Left lung (tissue), 10 donors: Measurements from ENCODE around the gene SLC9C1. TPM values are rescaled to one million over a fixed set of nuclear protein-coding genes. Genes with fewer than 3 reads are reported as not detected.

ENCODE experiments used
- ATAC-seq: fragments of 200-7000 bp; cut with Tn5 transposase; one replicate; pipeline ENCODE4 v1.9.1; 2020; ENCODE audit warnings: moderate library complexity
- DNase-seq, 4 donors: peaks; one replicate each; pipeline ENCODE4 v3.0.0-alpha.2; 2013 to 2020
- H3K27ac ChIP-seq, 2 donors: fragments of 200-600 bp; sonication (generic) in 1 of 2; one replicate each; pipeline versions ENCODE4 v1.5.0 to v1.8.0; 2020 to 2021
- H3K27me3 ChIP-seq, 2 donors: fragments of 200-600 bp; sonication (generic) in 1 of 2; one replicate each; pipeline versions ENCODE4 v1.5.0 to v1.8.0; 2020 to 2021
- H3K36me3 ChIP-seq, 2 donors: fragments of 200-600 bp; sonication (generic) in 1 of 2; one replicate each; pipeline versions ENCODE4 v1.5.0 to v1.8.0; 2020 to 2021
- H3K4me1 ChIP-seq, 2 donors: fragments of 200-600 bp; one replicate each; pipeline ENCODE4 v1.8.0; 2021
- H3K4me3 ChIP-seq, 2 donors: fragments of 200-600 bp; sonication (generic) in 1 of 2; one replicate each; pipeline versions ENCODE4 v1.5.0 to v1.8.0; 2020 to 2021; ENCODE audit warnings: mild to moderate bottlenecking in 1 of 2
- H3K9me3 ChIP-seq, 2 donors: fragments of 200-600 bp; sonication (generic) in 1 of 2; one replicate each; pipeline versions ENCODE4 v1.5.0 to v1.8.0; 2020 to 2021
- intact Hi-C, 2 donors: fragments of 100-400 bp; cut with DNase I; formaldehyde crosslinking; loops; one replicate each; pipeline versions ENCODE4 v1.11.2 to v1.14.2; 2022
- polyA plus RNA-seq, 6 donors: library from polyadenylated mRNA; unstranded; fragments of 120-200 nt; gene quantifications; one replicate each; pipeline ENCODE4 v1.2.1, GENCODE V29; 2013; ENCODE audit not compliant: insufficient read length in 6 of 6
- total RNA-seq, 2 donors: library from RNA; stranded (reverse); fragmentation: NEBNext Ultra II Directional; extraction: Animal tissue kit (Norgen Biotek cat#: 25700); gene quantifications; one replicate each; pipeline ENCODE4 v1.2.1, GENCODE V29; 2021
- TF ChIP-seq, protein P1 (sequence below), 2 donors: fragments of 200-600 bp; sonication (generic) in 1 of 2; IDR thresholded peaks; one replicate each; pipeline versions ENCODE4 v1.5.0 to v1.8.0; 2021; ENCODE audit warnings: antibody characterized with exemption in 2 of 2
- donor health status: DM: no; HTN: yes; CAD: no.
- donor health status: DM: no; HTN: no; CAD: no.

The SLC9C1 gene
- total and polyA plus RNA-seq, 8 donors: 0.20 to 1.3 (median 0.61) TPM; not detected in 1

DNA sequence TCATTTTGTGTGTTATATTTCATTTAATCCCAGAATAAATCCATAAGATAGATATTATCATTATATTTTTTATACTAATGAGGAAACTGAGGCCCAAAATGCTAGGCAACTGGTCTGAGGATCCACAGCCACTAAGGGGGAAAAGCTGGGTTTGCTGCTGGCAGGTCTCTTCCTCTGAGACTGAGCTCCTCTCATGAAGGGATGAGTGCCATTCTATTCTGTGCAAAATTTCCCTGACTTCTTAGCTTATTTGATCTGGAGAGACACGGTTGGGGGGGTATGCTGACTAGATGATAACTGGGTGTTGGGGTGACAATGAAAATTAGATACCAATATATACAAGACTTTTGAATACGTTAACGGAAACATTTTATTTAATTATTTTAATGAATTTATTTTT is 162.9 kb downstream of the SLC9C1 start:
- Histone ChIP-seq H3K36me3 (no peaks in the 10 kb centered on the region), H3K4me3 (no peak overlapping the region), H3K9me3 (no peaks in the 10 kb centered on the region), H3K4me1 (peaks cover 0 to 7% of the 10 kb centered on the region in 2 donors), H3K27me3 (no peaks in the 10 kb centered on the region), H3K27ac (no peak overlapping the region)
- TF ChIP-seq, protein P1, sequence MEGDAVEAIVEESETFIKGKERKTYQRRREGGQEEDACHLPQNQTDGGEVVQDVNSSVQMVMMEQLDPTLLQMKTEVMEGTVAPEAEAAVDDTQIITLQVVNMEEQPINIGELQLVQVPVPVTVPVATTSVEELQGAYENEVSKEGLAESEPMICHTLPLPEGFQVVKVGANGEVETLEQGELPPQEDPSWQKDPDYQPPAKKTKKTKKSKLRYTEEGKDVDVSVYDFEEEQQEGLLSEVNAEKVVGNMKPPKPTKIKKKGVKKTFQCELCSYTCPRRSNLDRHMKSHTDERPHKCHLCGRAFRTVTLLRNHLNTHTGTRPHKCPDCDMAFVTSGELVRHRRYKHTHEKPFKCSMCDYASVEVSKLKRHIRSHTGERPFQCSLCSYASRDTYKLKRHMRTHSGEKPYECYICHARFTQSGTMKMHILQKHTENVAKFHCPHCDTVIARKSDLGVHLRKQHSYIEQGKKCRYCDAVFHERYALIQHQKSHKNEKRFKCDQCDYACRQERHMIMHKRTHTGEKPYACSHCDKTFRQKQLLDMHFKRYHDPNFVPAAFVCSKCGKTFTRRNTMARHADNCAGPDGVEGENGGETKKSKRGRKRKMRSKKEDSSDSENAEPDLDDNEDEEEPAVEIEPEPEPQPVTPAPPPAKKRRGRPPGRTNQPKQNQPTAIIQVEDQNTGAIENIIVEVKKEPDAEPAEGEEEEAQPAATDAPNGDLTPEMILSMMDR (IDR thresholded peaks at IDR 0.05): no peak
- intact Hi-C loops: no loop called here
- ATAC-seq (no peak), DNase-seq (no peak)

DNA sequence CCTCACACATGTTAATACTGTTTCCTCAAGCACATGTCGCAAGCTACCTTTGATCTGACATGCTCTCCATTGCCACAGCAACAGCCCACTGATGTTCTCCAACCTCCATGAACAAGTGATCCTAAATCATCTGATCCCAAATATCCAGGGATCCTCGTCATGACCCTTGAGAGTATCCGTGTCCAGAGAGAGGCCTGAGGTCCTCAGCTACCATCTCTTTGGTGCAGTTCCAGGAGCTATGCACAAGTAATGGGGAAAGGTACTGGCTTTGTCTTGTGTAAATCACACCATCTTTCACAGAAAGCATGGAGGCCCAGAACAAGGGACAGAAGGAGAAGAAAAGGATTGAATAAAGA is 163.4 kb downstream of the SLC9C1 start:
- H3K27me3 ChIP-seq: no peaks in the 10 kb centered on the region
- intact Hi-C loops: no loop called here
- ATAC-seq: no peak
- H3K27ac ChIP-seq: no peak overlapping the region
- no peaks in the 10 kb centered on the region for H3K9me3 ChIP-seq
- H3K36me3 ChIP-seq: no peaks in the 10 kb centered on the region
- no peak for DNase-seq
- peaks cover 0 to 7% of the 10 kb centered on the region in 2 donors for H3K4me1 ChIP-seq
- no peak overlapping the region for H3K4me3 ChIP-seq
- TF ChIP-seq, protein P1 (IDR thresholded peaks at IDR 0.05): no peak

DNA sequence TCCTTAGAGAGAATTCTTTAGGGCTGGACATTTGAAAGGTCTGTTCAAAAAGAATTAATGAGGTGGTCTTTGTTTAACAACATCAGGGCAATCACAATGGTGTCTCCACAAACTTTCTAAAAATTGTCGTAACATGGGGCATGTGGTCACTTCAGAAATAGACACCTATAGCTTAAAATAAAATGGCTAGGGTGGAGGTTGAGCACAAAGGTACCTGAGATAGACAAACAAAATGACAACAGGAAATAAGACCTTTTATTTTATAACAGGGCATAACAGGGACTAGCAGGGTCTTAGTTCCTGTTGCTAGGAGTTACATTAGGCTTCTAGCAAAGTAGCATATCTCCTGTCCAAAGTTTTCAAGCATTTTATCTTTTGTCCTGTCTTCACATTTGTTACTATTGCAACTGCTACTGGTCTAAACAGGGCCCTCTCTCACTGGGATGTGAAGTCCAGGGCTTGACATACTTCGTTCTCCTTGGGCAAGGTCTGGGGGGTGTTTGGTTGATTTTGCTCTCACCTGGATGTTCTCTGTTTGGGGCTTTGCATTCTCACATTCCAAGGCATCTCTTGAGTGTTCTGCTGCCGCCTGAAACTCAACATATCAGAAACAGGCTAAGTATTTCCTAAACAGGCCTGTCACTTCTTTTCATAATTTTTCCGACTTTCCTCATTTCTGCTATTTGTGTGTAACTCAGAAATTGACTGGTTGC is 163.9 kb downstream of the SLC9C1 start:
- TF ChIP-seq, protein P1 (IDR thresholded peaks at IDR 0.05): no peak
- no peaks in the 10 kb centered on the region for H3K9me3 ChIP-seq
- peaks cover 0 to 7% of the 10 kb centered on the region in 2 donors for H3K4me1 ChIP-seq
- no peaks in the 10 kb centered on the region for H3K27me3 ChIP-seq
- DNase-seq (no peak), ATAC-seq (no peak)
- no peak overlapping the region for H3K27ac ChIP-seq
- intact Hi-C loops: no loop called here
- no peaks in the 10 kb centered on the region for H3K36me3 ChIP-seq
- no peak overlapping the region for H3K4me3 ChIP-seq

DNA sequence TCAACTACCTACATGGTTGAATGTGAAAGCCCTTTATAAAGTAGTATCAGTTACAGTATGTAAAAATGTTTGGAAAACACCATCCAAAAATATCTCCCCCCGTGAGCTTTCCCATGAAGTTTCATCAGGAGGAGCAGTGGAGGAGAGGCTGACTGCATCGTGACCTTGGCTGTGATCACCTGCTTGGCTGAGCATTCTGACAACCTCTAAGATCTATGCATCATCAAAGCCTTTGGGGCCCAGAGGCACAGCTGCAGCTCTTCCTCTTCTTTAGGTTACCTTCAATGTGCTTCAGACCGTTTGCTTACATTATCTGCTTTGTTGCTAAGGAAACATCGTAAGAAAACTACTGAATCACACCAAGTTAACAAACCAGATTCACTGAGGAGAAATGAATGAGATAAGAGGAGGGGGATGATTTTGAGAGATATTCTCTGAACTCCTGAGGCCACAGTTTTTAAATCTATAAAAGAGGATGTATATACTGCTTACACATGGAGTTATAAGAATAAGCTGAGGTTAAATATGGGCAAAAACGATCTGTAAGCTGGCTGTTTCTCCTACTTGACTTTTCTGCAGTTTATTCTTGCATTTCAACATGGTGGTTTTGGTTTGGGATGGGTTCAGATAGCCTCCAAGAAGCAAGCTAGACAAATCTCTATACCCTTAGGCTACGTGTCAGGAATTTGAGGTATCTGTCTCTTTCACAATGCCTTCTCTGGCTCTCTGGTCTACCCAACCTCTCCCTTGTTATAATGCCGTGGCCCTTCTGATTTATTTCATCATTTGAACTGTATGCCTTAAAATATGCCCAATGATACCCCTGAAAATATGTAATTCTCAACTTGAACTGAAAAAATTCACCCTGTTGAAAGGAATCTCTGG is 164.9 kb downstream of the SLC9C1 start:
- Histone ChIP-seq H3K4me1 (peaks cover 0 to 7% of the 10 kb centered on the region in 2 donors), H3K36me3 (no peaks in the 10 kb centered on the region), H3K27ac (no peak overlapping the region), H3K9me3 (no peaks in the 10 kb centered on the region), H3K27me3 (no peaks in the 10 kb centered on the region), H3K4me3 (no peak overlapping the region)
- ATAC-seq (no peak), DNase-seq (no peak)
- intact Hi-C loops: no loop called here
- TF ChIP-seq, protein P1 (IDR thresholded peaks at IDR 0.05): no peak
